T-helper 1 cell treated with Interleukin-12 subunit alpha and Interleukin-12 subunit beta and Interleukin-4 antibody, amounts not matched to agents 30 ng/mL and 1 ng/mL, for 36 hours (primary cell): ENCODE measurements around the gene COL11A2. TPM values are rescaled to one million over a fixed set of nuclear protein-coding genes. Genes with fewer than 3 reads are reported as not detected.
"Not testable (repeated sequence)": the region's sequence is repeated elsewhere in the genome, so short reads cannot be mapped to it uniquely, and the experiment has no call there.

Experiments
- intact Hi-C: fragments of 100-400 bp; cut with micrococcal nuclease; formaldehyde crosslinking; loops from one replicate; pipeline ENCODE4 v1.15.1; 2024
- total RNA-seq: library from RNA; stranded (reverse); gene quantifications from 2 replicates; pipeline ENCODE4 v1.2.3, GENCODE V29; 2022

COL11A2 gene
- total RNA-seq, 1 donor from 2014 or later = 0.42 TPM

DNA sequence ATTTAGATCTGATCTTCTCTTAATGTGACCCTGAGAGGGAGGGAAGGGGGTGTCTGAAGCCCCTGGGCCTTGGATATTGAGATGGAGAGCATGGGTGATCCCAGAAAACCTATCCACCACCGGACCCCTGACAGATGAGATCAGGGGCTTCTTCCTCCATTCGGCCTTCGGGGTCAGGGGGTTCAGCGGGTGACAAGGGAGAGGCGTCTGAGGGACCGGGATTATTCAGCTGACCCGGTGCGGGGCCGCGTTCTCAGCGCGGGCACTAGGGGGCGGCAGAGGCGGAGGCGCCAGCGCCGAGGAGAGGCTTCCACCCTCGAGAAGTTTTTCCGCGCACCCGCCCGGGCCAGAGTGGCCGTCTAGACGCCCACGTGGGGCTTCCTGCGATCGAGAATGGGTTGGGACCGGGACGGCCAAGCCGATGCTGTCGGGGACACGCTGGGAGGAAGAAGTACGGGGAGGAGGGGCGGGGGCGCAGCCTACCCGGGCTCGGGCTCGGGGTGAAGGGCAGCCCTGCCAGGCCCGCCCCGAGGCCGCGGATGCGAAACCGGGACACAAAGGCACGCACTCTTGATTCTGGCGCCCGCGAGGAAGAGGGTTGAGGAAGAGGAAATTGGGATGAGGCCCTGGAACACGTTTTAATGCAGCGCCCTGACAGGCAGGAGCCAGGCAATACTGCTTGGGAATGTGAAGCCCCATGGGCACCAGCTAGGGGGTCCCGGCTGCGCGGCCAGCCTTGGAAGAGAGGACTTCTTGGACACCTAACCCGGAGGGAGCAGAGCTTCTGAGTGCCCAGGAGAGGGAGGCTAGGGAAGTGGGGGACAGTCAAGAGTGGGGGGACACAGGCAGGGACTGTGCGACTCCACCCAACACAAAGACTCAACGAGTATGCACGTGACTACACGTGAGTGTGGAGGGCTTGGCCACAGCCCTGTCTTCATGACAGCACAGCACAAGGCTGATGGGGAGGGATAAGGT lies 30.6 kb downstream of the COL11A2 start:
- intact Hi-C loops = loop anchor here (1.0 to 5.0 kb wide), 3 partner anchors 36 to 87 kb away; no protein-coding TSS in a partner anchor

DNA sequence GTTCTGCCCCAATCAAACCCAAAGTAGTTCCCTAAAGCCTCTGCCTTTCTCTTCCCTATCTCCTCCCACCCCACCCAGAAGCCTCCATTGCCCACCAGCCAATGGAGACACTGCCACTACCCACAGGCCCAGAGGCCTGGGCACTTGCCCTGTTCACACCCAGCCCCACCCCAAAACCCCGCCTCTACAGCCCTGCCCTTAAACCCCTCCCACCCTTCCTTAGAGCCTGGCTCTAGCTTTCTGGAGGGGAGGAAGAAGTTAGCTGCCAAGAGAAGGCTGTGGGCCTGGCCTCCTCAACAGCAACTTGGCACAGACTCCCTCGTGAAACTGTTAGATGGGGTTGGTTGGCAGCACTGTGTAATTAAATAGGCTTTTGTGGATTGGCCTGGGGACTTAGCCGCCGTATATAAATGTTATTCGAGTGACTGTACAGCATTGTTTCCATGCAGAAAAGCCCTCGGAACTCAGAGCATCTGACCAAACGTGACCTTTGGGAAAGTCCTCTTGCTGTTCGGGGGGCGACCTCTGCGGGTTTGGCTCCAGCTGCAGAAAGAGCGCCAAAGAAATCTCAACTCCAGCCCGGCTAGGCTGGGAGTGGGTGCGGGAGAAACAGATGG lies 31.4 kb downstream of the COL11A2 start:
- intact Hi-C loops = loop anchor here (1.0 to 5.0 kb wide), 3 partner anchors 36 to 87 kb away; no protein-coding TSS in a partner anchor

DNA sequence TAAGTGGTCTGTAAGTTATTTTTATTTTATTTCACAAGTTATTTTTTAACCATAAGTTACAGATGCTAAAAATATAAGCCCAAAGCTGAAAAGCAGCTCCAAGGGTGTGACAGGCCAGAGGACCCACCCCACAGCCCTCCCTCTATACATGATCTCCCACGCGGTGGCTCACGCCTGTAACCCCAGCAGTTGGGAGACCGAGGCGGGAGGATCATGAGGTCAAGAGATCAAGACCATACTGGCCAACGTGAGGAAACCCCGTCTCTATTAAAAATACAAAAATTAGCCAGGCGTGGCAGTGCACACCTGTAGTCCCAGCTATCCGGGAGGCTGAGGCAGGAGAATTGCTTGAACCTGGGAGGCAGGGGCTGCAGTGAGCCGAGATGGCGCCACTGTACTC lies 32.2 kb downstream of the COL11A2 start:
- intact Hi-C loops = loop anchor here (5.0 kb wide), 1 partner anchor 38 kb away; no protein-coding TSS in a partner anchor

DNA sequence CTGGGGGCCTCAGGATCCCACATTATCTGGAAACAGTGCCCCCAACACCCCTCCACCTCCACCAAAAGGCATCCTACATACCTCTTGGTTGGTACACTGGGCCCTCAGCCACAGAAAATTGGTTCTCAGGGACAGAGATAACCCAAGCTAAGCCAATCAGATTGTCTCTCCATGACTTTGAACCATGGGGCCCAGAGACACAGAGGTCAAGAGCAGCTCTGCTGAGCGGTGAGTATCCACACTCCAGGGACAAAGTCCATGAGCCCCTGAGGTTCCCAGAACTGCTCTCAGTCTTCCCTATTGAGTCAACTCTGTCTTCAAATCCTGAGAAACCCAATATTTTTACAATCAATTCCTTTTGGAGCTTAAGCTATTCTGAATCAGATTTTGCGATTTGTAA lies 35.3 kb downstream of the COL11A2 start:
- intact Hi-C loops = no loop called here

DNA sequence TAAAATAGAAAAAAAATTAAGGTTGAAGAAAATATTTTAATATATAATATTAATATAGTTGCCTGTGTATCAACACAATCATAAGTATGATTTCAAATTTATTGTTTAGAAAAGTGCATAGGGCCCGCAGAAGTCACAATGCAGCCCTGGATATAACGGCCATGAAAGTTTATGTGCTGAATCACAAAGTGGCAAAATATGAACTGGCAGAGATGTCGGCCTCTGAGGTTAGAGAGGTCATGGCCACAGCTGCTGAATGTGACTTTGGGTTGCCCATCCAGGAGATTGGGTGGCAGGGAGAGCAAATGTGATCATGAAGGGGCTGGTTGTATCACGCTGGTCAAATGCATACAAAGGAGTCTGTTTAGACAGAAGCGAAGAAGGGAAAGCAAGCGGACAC lies 35.7 kb downstream of the COL11A2 start:
- intact Hi-C loops = no loop called here

DNA sequence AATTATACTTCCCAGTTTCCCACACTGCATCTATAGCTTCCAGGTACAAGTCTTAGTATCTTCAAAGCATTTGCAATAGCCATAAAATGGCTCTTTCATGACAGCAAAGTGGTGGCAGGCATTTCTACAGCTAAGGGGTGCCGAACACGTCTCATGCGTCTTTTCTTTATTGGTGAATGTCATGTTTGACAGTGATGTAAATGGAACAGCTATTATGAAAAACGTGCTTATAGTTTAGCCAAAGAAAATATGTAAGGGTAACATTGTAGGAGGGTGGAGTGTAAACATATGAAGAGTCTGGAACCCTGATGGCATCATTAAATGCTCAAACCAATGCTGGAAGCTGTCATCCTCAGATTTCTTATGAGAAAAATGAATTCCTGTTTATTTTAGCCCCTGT lies 37.9 kb downstream of the COL11A2 start:
- intact Hi-C loops = no loop called here

DNA sequence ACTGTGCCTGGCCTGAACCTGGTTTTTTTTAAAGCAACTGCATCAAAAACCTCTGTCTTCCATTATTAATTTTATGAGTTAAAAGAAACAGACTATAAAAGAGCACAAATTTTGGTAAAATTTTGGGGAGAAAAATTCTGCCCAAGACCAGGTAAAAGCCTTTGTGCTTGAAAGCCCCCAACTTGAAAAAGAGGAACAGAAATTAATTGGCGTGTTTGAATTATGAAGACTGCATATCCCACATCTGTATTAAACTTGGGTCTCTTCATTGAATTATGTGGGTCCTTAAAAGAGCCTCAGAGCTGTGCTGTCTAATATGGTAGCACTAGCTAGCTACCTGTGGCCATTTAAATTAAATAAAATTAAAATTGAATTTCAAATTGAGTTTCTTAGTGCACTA lies 41.2 kb downstream of the COL11A2 start:
- intact Hi-C loops = no loop called here

DNA sequence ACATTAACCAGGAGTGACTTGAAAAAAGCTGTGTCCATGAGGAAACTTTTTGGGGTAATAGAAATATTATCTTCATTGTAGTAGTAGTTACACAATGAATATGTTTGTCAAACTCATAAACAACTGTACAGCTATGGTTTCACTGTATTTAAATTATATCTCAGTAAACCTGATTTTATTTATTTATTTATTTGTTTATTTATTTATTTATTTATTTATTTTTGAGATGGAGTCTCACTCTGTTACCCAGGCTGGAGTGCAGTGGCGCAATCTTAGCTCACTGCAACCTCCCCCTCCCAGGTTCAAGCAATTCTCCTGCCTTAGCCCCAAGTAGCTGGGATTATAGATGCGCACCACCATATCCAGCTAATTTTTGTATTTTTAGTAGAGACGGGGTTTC lies 41.7 kb downstream of the COL11A2 start:
- intact Hi-C loops = not testable (repeated sequence)

DNA sequence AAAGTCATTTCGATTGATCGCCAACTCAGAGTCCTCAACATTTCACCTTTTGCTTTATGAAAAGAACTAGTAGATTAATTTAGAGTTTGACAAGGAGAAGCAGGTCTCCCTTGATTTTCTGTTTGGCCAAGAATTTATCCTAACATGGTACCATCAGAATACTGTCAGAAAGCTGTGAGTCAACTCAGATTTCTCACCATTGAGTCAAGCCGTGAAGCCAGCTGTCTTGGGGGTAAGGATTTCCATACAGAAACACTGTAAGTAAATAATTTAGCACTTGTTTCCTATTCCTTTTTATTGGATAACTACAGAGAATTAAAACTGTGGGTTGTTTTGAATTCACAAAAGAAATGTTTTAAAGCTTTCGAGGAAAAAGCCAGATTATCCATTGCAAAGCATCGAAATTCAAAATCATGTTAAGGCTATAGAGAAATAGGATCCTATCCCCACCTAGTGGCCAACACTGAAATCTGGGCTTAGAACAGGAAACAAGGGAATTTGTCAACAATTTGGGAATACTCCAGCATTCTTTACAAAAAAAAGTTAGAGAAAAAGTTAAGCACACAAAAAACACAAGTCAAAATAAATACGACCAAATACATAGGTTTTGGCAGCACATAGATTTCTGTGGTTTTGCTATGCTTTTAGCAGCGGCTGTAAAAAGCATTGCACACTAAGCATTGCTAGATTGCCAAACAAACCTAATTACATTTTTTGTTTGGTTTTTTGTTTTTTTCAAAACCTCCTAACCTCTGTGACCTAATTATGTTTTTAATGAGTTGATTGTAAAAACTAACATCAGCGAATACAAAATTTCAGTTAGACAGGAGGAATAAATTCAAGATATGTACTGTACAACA lies 44.2 kb downstream of the COL11A2 start:
- intact Hi-C loops = loop anchor here (1.0 kb wide), 3 partner anchors 25 to 134 kb away; no protein-coding TSS in a partner anchor

DNA sequence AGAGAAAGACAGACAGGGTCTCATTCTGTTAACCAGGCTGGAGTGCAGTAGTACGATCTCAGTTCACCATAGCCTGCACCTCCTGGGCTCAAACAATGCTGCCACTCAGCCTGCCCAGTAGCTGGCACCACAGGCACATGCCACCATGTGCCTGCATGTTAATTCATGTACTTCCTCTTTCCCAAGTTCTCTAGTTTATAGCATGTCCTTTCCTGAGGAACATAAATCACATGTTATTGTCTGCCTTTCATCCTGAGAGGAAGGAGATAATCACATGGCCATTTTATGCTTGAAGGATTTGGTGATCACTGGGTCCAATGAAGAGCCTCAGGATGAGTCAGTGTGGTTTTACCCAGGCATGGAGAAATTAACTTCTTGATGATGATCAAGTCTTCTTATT lies 47.9 kb downstream of the COL11A2 start:
- intact Hi-C loops = no loop called here

DNA sequence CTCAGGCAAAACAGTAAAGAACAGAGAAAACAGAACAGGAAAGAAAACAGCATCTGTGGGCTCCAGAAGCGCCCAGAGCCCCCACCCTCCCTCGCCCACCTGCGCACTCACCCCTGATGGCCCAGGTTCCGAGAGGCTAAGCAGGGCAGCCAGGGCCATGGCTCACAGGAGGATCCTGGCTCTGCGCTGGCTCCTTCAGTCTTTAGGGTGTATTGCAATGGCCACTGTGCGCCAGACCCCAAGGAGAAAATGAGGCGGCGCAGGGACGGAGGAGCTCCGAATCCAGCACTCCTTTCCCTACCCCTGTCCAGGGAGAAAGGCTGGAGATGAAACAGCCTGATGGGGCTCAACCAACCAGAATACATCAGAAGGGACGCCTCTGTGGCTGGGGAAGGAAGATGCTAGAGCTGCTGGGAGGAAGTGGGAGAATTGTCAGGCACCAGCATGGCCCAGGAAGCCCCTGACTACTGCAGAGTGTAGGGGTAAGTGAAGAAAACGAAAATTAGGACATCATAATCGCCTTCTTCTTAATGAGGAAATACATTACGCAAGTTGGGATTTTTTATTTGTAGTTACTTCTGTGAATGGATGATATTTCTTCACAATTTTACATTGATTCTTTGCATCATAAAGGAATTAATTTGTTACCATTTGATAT lies 49.0 kb downstream of the COL11A2 start:
- intact Hi-C loops = no loop called here

DNA sequence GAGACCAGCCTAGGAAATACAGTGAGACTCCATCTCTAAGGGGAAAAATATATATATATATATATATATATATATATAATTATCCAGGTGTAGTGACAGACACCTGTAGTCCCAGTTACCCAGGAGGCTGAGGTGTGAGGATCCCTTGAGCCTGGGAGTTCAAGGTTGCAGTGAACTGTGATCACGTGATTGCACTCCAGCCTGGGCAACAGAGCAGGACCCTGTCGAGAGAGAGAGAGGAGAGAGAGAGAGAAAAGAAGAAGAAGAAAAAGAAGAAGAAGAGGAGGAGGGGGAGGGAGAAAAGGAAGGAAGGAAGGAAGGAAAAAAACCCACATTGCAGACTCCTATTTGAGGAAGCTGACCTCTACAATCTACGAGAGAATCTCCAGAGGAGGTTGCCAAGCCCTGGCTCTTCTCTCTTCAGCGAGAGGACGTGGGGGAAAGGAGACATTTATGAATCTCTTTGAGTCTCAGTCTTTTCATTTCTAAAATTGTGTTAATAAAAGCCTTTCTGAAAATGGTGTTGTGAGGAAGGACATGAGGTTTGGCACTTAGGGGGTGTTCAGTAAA lies 49.7 kb downstream of the COL11A2 start:
- intact Hi-C loops = no loop called here

DNA sequence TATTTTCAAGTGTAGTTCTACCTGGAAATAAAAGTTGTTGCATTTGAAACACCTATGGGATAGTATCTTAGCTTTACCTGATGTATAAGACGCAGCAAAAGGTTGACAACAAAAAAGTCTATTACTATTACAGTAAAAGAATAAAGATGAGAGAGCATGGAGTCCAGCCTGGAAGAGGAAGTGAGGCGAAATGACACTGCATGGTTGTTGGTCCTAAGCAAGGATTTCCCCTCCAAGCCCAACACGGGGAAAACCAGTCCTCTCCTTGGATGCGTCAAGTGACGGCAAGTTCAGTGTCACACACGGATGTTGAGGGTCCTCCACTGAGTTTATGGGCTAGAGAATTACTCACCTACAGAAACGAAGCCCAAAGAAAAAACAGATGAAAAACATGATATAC lies 51.7 kb downstream of the COL11A2 start:
- intact Hi-C loops = no loop called here

DNA sequence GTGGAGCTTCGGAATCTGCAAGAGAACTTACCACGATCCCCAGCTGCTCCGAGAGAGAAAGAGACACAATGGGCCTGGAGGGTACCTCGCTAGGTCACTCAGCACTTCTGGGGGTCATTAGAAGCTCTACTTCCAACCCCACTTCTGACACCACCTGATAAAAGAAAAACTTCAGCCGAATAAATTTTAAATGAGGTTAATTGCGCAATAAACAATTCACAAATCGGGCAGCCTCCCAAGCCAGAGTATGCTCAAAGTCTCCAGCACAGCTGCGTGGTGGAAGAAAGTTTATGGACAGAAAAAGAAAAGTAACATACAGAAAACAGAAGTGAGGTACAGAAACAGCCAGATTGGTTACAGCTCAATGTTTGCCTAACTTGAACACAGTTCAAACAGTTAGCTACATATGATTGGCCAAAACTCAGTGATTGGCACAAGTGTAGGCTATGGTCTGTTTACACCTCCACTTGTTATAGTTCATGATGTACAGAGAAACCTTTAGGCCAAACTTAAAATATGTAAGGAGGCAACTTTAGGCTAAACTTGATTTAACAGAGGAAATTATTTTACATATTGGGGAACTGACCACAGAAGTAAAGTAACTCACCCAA lies 52.6 kb downstream of the COL11A2 start:
- intact Hi-C loops = no loop called here

DNA sequence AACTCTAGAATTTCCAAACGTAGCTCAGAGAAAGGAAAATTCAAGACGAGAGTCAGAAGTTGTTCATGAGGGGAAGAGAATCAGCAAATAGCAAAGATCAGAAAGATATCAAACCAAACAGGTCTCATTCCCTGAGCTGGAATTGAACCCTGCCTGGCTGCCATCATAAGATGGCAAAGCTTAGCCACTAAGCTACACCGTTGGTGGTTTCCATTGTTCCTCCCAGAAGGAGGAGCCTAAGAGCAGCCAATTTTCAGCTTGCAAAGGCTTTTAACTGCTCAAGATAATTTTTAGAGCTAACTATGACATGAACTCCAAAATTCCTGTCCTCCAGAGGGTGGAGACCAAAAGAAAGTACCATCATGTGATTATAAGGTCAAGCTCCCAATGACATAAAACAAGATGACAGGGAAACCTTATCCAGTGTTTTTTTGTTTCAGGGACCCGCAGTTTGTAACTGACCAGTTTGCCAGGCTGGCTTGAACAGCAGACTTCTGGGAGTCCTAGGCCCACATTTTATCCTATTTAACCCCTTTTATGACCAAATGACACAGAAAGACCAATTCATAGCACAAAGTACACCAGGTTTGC lies 55.9 kb downstream of the COL11A2 start:
- intact Hi-C loops = no loop called here

DNA sequence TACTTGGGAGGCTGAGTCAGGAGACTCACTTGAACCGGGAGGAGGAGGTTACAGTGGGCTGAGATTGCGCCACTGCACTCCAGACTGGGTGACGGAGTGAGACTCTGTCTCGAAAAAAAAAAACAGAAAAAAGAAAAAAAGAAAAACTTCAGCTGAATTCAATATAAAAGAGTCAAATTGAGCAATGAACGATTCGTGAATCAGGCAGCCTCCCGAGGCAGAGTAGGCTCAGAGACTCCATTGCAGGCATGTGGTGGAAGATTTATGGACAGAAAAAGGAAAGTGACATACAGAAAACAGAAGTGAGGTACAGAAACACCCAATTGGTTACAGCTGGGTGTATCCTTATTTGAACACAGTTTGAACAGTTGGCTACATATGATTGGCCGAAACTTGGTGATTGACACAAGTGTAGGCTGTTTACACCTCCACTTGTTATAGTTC lies 60.2 kb downstream of the COL11A2 start:
- intact Hi-C loops = no loop called here

DNA sequence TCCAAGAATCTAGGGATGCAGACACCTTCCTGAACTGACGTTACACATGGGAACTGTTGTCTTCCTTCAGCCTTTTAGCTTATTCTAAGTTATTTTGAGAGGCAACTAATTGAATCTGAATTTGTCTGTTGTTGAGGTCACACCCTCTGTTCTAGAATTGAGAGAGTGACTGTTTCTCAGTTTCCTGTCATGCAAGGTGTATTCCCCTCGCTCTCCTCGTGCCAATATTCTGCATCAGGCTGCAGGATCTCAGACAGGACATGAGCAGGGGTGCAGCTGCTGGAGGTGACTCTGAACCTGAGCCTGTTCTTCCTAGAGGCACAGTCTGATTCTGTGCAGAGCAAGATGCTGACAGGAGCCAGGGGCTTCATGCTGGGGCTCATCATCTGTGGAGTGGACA lies 63.9 kb downstream of the COL11A2 start:
- intact Hi-C loops = no loop called here

DNA sequence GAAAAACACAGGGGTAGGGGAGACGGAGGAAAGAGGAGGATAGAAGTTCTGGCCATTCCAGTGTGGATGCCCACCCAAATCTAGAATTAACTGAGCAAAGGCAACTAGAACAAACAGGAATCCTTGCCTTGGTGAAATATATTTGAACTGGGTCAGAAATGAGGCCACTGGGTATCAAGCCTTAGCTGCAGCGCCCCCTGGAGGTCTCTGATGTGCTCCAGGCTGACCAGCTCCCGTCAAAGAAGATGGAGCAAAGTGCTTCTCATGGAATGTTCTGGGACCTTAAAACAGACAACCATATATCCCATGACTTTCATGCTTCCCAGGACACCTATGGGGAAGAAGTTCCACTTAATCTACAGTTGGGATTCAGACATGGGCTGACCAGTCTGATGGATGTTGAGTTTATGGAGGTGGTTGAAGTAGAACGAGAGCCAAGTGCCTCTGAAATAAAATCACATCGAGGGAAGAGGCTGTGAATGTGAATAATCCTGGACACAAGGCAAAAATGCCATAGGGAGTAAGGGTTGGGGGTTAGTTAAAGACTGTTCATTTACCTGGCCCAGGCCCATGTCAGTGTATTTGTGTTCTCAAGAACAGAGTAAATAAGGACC lies 66.1 kb downstream of the COL11A2 start:
- intact Hi-C loops = loop anchor here (1.0 kb wide), 1 partner anchor 112 kb away; no protein-coding TSS in a partner anchor

DNA sequence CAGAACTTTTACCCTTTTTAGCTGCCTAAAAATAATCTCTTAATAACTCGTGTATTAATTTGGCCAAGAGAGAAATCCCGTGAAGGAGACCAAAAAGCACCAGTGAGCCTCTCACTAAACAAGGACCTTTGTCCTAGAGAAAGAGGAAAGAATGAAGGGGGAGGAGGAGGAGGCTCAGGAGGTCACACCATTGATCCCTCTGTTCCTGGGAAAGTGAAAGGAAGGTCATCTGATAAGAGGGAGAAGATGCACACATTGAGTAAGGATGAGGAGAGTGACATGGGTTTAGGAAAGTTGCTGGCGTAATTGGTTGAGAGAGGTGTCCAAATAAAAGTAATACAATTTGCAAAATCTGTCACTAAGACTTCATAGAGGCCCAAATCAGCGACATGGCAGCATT lies 67.3 kb downstream of the COL11A2 start:
- intact Hi-C loops = loop anchor here (5.0 kb wide), 1 partner anchor 37 kb away; no protein-coding TSS in a partner anchor
